SJSA1 (cell line): ENCODE results near the gene L1CAM. TPM values are rescaled to one million over a fixed set of nuclear protein-coding genes. Genes with fewer than 3 reads are reported as not detected.

Source experiments
- DNase-seq, 2 experiments: peaks; one replicate each; pipeline ENCODE4 v3.0.0-alpha.2; 2015 to 2020; ENCODE audit warnings: low spot score in 2 of 2, low read depth in 1 of 2
- H3K27ac ChIP-seq: fragments of 250-450 bp; sonication (Bioruptor Pico); 2 replicates; pipeline ENCODE4 v1.5.1; 2020; ENCODE audit warnings: mild to moderate bottlenecking, moderate library complexity
- H3K27me3 ChIP-seq: fragments of 250-450 bp; sonication (Bioruptor Pico); replicated peaks from 2 replicates; pipeline ENCODE4 v1.5.1; 2020; ENCODE audit warnings: mild to moderate bottlenecking, moderate library complexity
- H3K36me3 ChIP-seq: fragments of 250-450 bp; sonication (Bioruptor Pico); 2 replicates; pipeline ENCODE4 v1.5.1; 2020; ENCODE audit warnings: mild to moderate bottlenecking
- H3K4me1 ChIP-seq: fragments of 250-450 bp; sonication (Bioruptor Pico); replicated peaks from 2 replicates; pipeline ENCODE4 v1.6.1; 2021; ENCODE audit warnings: mild to moderate bottlenecking
- H3K4me3 ChIP-seq: fragments of 250-450 bp; sonication (Bioruptor Pico); 2 replicates; pipeline ENCODE4 v1.5.1; 2020; ENCODE audit warnings: mild to moderate bottlenecking
- H3K9me3 ChIP-seq: fragments of 250-450 bp; sonication (Bioruptor Pico); replicated peaks from 2 replicates; pipeline ENCODE4 v1.5.1; 2020; ENCODE audit warnings: mild to moderate bottlenecking
- total RNA-seq: library from RNA; depleted of rRNA; stranded (reverse); fragments of >200 nt; shearing (Covaris generic); gene quantifications from 2 replicates; pipeline ENCODE4 v1.2.3, GENCODE V29; 2014

Gene L1CAM
- total RNA-seq, 1 experiment from 2014 or later = 0.05 TPM

DNA sequence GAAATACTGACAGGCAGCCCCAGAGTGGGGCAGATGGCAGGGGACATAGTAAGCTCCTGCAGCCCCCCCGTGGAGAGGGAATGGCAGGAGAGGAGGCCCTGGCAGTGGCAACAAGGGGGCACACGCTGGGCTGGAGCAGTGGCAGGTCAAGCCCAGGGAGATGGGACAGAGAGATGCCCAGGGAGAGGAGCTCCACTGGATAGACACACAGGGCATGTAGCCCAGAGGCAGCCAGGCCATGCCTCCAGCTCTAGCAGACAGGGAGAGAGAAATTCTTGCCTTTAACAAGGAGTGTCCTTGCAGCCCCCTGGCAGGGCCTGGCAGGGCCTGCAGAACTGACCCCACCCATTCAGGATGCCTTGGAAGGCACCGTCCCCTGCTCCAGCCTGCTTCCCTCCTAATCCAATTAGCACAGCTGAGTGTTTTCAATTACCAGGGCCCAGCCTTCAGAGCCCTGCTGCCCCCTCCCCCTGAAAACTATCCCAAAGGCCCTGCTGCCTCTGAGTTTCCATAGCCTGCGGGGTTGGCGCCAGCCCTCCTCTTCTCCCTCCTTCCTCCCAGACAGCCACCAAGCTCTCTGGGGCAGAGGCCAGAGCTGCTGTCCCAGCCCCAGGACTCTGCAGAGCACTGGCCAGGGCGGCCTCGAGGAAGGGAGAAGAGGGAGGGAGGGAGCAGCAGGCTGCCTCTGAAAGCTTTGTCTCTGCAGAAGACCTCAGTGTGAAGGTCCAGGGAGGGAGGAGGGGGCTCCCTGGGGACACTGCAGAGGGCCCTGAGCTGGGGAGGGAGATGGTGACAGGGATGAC is 12.5 kb downstream of the L1CAM start:
- Histone ChIP-seq H3K36me3 (no peaks in the 10 kb centered on the region), H3K4me1 (no peaks in the 10 kb centered on the region), H3K9me3 (no peaks in the 10 kb centered on the region), H3K27ac (no peak overlapping the region), H3K27me3 (no peaks in the 10 kb centered on the region), H3K4me3 (no peak overlapping the region)
- no peak for DNase-seq

DNA sequence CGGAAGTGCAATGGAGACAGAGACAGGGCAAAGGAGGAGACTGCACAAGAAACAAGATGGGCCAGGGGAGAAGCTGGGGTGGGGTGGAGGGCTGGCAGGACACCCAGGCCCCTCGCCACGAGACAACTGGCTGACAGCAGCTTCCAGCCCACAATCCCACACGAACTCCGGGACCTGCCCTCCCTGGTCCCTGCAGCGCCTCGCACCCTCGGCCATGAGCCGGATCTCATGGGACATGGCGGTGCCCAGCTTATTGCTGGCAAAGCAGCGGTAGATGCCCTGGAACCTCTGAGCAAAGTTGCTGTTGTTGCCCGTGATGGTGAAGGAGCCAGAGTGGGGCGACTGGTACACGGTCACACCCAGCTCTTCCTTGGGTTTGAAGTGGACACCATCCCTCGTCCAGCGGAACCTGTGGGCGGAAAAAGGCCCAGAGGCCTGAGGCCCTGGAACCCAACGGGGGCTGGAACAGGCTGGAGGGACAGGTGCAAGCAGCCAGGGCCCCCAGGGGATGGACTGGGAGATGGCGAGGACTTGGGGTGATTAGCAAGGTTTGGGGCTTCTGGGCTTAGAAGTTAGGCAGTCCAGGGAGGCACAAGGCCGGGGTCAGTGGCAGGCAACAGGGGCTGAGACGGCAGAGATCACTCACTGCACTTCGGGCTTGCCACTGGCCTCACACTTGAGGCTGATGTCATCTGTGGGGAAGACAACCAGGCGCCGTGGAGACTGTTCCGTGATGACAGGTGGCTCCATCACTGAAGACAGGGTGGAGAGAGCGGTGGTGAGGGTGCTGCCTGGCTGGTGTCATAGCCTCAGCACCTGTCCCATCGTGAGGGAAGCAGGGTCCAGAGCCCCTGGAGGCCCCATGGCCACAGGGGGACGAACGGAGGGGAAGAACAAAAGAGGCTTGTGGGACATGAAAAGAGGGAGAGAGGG is 13.8 kb downstream of the L1CAM start:
- Histone ChIP-seq H3K4me3 (no peak overlapping the region), H3K9me3 (no peaks in the 10 kb centered on the region), H3K27me3 (no peaks in the 10 kb centered on the region), H3K27ac (no peak overlapping the region), H3K4me1 (no peaks in the 10 kb centered on the region), H3K36me3 (no peaks in the 10 kb centered on the region)
- DNase-seq = no peak

DNA sequence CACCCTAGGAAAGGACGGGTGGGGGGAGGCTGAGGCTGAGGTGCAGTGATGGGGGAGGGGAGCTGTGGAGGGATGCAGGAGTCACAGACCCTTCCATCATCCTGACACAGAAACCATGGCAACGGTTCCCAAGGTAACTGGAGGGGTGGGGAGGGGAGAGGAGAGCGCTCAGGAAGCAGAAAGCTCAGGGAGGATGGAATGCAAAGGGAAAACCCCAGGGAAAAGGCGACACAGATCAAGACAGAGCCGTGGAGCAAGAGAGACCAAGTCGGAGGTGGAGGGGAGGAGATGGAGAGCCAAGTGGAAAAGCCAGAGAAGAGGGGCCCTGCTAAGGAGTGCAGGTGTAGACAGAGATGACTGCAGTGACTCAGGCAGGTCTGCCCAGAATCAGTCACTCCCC is 14.5 kb downstream of the L1CAM start:
- Histone ChIP-seq H3K27me3 (no peaks in the 10 kb centered on the region), H3K4me1 (no peaks in the 10 kb centered on the region), H3K4me3 (no peak overlapping the region), H3K27ac (no peak overlapping the region), H3K9me3 (no peaks in the 10 kb centered on the region), H3K36me3 (no peaks in the 10 kb centered on the region)
- DNase-seq = no peak

DNA sequence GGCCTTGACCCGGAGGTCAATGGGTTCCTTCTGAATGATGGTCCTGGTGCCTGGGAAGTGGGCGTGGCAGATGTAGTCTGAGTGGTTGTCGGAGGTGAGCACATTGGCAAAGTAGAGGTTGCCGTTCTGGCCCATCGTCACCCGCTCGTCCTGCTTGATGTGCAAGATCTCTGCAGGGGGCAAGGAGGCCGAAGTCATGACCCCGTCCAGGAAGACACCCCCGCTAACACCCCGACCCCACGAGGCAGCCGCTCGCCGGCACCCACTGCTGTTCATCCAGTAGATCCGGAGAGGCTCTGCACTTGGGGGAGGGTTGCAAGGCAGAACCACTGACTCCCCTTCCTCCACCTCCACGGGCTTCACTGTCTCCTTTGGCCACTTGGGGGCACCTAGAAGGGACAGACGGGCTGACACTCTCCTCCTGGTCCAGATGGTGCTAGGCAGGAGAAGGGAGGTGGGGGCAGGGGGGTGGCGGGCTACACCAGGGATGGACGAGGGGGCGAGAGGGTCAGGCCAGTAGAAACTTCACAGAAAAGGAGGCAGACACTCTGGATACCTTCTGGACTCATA is 15.1 kb downstream of the L1CAM start:
- DNase-seq = no peak
- Histone ChIP-seq H3K27me3 (no peaks in the 10 kb centered on the region), H3K4me1 (no peaks in the 10 kb centered on the region), H3K36me3 (no peaks in the 10 kb centered on the region), H3K4me3 (no peak overlapping the region), H3K9me3 (no peaks in the 10 kb centered on the region), H3K27ac (no peak overlapping the region)

DNA sequence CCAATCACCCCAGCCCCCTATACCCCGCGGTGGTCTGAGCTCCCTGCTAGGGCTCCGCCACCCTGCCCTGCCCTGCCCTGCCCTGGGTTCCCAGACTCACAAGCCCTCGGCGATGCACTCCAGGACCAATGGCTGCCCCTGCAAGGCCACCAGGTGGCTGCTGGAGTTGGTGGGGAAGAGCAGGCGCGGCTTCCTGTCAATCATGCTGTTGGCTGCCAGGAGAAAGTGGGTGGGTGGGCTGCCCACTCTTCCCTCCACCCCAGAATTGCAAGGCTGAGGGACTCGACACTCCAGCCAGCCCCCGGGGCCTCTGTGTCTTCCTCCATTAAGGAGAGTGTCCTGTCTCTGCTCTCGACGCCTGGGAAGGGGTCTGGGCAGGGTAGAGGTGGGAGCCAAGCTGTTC is 15.7 kb downstream of the L1CAM start:
- Histone ChIP-seq H3K36me3 (no peaks in the 10 kb centered on the region), H3K4me3 (no peak overlapping the region), H3K4me1 (no peaks in the 10 kb centered on the region), H3K27ac (no peak overlapping the region), H3K9me3 (no peaks in the 10 kb centered on the region), H3K27me3 (no peaks in the 10 kb centered on the region)
- DNase-seq = no peak

DNA sequence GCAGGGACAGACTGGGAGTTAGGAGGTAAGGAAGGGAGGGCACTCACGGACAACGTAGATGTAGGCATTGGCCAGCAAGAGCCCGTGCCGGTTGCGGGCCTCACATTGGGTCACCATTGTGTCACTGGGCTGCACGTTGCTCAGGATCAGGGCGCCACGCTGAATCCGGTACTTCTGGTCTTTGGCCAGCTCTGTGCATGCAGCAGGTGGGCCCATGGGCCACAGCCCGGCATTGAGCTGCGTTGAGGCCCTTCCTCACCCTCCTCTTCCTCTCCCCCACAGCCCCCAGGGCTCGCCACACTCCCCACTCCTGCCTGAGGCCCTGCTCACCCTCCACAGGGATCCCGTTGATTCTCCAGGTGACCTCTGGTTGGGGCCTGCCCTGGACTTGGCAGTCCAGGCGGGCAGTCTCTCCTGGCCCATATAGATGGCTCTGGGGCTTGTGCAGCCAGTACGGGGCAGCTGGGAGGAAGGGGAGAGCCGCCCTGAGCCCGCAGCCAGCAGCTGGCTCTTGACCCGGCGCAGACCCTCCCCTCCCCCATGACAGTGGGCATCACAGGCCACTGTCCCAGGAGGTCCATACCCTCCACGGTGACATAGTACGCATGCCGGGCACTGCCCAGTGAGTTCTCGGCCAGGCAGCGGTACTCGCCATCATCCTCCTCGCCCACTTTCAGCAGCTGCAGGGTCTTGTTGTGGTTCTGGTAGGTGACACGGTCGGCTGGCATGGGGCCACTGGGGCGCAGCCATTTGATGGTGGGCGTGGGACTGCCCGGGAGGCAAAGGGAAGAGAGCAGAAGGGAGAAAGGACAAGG is 16.3 kb downstream of the L1CAM start:
- no peaks in the 10 kb centered on the region for H3K27me3 ChIP-seq
- H3K27ac ChIP-seq = no peak overlapping the region
- H3K36me3 ChIP-seq = no peaks in the 10 kb centered on the region
- DNase-seq = no peak
- no peaks in the 10 kb centered on the region for H3K9me3 ChIP-seq
- H3K4me1 ChIP-seq = no peaks in the 10 kb centered on the region
- no peak overlapping the region for H3K4me3 ChIP-seq

DNA sequence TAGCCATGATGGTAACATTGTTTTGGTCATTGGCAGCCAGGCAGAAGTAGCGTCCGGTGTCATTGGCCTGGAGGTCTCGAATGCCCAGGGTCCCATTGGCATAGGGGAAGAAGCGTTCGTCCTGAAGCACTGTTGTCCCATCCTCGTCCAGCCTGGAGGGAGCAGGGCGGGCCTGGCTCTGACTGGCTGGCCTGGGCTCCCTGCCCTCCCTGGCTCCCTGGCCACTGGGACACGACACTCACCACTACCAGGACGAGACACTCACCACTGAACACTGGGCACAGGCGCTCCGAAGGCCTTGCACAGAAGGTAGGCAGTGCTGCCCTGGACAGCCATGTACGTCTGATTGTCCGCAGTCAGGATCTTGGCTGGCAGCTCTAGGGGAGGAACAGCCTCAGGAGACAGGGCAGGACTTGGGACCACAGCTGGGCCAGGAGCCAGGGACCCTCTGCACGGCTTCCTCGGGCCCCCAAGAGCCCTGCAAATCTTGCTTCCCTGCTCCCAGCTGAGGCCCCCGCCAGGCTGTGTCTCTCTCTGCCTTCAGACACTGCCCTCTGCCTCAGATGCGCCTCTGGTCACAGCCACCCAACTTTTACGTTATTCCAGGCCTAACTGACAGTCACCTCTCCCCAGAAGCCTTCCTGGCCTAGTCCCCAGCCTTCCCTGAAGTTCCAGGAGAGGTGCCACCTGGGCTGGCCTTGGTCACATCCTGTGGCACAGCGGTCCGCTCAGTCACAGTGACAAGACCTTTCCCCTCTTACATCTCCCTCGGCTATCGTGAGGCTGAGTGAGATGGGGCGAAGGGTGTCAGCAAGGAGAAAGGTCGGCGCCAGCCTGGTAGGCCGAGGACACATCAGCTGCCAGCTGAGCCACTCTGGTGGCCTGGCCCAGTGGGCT is 17.1 kb downstream of the L1CAM start:
- Histone ChIP-seq H3K9me3 (no peaks in the 10 kb centered on the region), H3K36me3 (no peaks in the 10 kb centered on the region), H3K27ac (no peak overlapping the region), H3K27me3 (no peaks in the 10 kb centered on the region), H3K4me1 (no peaks in the 10 kb centered on the region), H3K4me3 (no peak overlapping the region)
- DNase-seq = no peak

DNA sequence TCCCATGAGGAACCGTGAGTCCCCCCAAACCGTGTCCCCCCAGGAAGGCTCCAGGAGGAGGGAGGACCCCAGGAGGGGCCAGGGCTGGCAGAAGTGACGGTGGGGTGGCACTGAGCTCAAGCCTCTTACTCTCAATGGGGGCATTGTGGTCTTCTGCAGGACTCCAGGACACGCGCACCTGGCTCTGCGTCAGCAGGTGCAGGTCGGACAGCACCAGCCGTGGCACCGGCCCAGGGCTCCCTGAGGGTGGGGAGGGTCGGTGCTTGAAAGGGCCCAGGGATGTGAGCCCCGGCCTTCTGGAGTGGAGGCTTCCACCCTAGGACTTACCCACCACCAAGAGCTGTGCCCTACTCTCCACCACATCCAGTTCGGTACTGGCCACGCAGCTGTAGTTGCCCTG is 18.3 kb downstream of the L1CAM start:
- DNase-seq = no peak
- Histone ChIP-seq H3K4me3 (no peak overlapping the region), H3K27me3 (no peaks in the 10 kb centered on the region), H3K9me3 (no peaks in the 10 kb centered on the region), H3K4me1 (no peaks in the 10 kb centered on the region), H3K36me3 (no peaks in the 10 kb centered on the region), H3K27ac (no peak overlapping the region)

DNA sequence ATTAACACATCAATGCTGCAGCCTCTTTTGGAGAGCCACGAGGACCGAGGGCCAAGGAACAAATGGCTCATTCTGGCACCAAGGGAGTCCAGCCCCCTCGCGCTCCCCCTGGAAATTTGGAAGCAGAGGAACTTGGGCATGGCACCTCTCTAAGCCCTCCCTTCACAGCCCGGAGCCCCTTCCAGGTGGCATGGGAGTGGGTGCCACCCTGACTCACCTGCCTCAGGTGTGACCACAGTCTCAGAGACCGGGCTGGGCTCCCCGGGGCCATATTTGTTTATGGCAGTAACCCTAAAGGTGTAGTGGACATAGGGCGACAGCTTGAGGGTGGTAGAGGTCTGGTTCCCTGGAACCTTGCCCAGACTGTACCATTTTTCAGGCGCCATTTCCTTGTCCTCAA is 18.8 kb downstream of the L1CAM start:
- no peaks in the 10 kb centered on the region for H3K27me3 ChIP-seq
- H3K36me3 ChIP-seq = no peaks in the 10 kb centered on the region
- H3K9me3 ChIP-seq = no peaks in the 10 kb centered on the region
- H3K4me1 ChIP-seq = no peaks in the 10 kb centered on the region
- DNase-seq = no peak
- no peak overlapping the region for H3K4me3 ChIP-seq
- H3K27ac ChIP-seq = no peak overlapping the region

DNA sequence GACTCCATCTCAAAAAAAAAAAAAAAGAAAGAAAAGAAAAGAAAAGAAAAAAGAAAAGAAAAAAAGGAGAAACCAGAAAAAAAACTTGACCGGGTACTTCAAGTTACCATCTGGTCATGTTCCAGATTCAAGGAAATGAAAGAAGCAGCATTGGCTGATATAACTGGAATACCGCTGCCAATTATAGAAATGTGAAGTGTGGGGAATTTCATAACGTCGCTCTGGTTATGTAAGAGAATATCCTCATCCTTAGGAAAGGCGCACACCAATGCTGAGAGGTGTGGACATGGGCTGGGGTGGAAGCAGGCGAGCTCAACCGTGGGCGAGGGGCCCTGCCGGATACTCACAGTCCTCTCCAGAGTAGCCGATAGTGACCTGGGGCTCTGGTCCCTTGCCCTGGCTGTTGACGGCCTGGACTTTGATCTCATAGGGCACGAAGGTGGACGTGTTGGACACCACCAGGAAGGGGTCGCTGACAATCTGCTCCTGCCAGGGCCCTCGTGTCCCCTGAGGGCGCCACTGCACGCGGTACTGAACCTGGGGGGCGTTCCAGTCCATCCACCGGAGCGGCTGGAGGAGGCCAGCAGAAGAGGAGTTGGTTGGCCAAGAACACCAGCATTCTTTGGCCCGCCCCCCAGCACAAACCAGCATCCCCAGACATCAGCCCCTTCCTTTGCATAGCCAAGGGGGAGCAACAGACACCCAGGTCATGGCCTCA is 19.5 kb downstream of the L1CAM start:
- H3K4me3 ChIP-seq = no peak overlapping the region
- H3K27ac ChIP-seq = no peak overlapping the region
- no peaks in the 10 kb centered on the region for H3K27me3 ChIP-seq
- no peak for DNase-seq
- H3K4me1 ChIP-seq = no peaks in the 10 kb centered on the region
- no peaks in the 10 kb centered on the region for H3K36me3 ChIP-seq
- no peaks in the 10 kb centered on the region for H3K9me3 ChIP-seq

DNA sequence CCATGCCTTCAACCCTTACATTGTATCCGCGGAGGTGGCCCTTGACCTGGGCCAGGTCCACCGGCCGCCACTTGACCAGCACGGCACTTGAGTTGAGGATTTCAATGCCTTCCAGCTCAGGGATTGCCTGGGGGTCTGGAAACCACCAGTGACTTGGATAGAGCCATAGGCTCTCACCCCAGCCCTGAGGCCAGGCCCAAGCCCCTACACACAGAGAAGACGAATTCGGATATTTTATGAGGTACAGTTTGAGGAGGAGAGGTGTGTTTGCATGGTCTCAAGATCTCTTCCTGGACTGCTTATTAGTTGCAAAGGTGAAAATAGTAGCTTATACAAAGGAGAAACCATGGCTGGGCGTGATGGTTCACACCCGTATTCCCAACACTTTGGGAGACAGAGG is 20.3 kb downstream of the L1CAM start:
- Histone ChIP-seq H3K36me3 (no peaks in the 10 kb centered on the region), H3K4me3 (no peak overlapping the region), H3K9me3 (no peaks in the 10 kb centered on the region), H3K4me1 (no peaks in the 10 kb centered on the region), H3K27ac (no peak overlapping the region), H3K27me3 (no peaks in the 10 kb centered on the region)
- no peak for DNase-seq

DNA sequence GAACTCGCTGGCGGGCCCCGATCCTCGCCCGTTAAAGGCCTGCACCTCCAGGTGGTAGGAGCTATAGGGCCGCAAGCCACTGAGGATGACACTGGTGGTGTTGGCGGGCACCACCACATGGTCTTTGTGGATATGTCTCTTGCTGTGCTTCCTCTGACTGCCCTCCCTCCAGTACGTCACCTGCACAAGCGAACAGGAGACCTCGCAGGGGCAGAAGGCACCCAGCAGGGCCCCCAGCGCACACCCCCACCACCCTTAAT is 20.7 kb downstream of the L1CAM start:
- H3K27ac ChIP-seq = no peak overlapping the region
- no peak for DNase-seq
- no peaks in the 10 kb centered on the region for H3K4me1 ChIP-seq
- no peaks in the 10 kb centered on the region for H3K27me3 ChIP-seq
- no peaks in the 10 kb centered on the region for H3K36me3 ChIP-seq
- H3K4me3 ChIP-seq = no peak overlapping the region
- H3K9me3 ChIP-seq = no peaks in the 10 kb centered on the region
